ENCODE data around the gene PTPRN2. TPM values are rescaled to one million over a fixed set of nuclear protein-coding genes. Genes with fewer than 3 reads are reported as not detected.

PTPRN2 gene
- total RNA-seq, 4 donors from 2014 or later = 6.6 to 10.7 (median 8.2) TPM

DNA sequence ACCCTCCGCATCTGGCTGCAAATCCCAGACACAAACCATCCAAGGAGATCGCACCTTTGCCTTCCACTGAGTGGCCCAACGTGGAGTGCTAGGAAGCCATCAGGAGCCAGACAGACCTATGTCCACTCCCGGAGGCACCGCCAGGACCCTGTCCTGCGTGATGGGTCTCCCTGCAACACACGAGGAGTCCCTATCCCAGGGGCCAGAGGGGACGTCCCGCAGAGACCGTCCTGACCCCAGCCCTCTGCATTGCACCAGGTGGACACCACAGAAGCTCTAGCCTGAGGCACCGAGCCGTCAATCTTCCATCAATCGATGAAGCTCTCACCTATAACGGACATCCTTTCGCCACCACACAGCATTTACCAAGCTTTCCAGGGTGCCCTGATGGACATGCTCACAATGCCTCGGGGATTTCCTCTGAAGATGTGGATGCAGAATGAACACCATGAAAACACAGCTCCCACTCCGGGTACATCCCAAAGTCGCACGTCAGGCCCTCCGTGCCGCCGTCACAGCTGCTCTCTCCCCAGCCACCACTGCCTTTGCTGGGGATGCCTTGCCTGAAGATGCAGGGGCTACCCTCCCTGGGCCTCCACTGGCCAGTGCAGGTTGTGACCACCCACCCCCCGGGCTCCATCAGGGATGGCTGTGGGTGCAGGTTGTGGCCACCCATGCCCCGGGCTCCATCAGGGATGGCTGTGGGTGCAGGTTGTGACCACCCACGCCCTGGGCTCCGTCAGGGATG is 54.1 kb downstream of the PTPRN2 start:
- 81 to 90% methylated on average over 23 to 26 of the region's 26 CpGs for WGBS, 2 donors
- no peak for TF ChIP-seq EP300 (IDR thresholded peaks at IDR 0.05)
- no peak for TF ChIP-seq CTCF (IDR thresholded peaks at IDR 0.05)
- TF ChIP-seq POLR2A (IDR thresholded peaks at IDR 0.05) = no peak
- no peaks in the 10 kb centered on the region for H3K4me1 ChIP-seq
- no peaks in the 10 kb centered on the region for H3K27me3 ChIP-seq
- H3K36me3 ChIP-seq = no peaks in the 10 kb centered on the region
- no peak for DNase-seq (ENCODE audit: low spot score in 2 of 2)
- H3K9me3 ChIP-seq = no peaks in the 10 kb centered on the region
- H3K4me3 ChIP-seq = no peak overlapping the region
- no peak overlapping the region for H3K27ac ChIP-seq

DNA sequence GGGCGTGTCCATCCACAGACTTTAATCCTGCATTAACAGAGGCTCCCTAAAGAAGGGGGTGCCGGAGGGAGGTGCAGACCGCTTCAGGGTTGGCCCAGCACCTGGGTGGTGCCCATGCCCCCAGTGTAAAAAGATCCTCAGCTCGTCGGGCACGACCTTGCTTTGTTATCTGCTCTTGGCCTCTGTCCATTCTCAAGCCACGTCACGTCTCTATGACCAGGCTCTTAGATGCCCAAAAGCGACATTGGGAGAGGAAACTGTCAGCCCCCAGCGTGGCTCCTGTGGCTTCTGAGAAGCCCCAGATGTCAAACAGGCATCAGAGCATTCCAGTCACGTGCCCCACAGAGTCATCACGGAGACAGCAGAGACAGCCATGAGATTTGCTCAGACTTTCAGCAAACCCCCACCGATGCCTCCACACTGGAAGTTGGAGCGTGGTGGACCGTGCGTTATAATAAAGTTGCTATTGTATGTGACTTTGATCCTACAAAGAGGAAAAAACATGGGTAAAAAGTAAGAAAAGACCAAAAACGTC is 55.5 kb downstream of the PTPRN2 start:
- no peaks in the 10 kb centered on the region for H3K4me1 ChIP-seq
- no peak overlapping the region for H3K4me3 ChIP-seq
- H3K27me3 ChIP-seq = no peaks in the 10 kb centered on the region
- no peaks in the 10 kb centered on the region for H3K36me3 ChIP-seq
- DNase-seq (ENCODE audit: low spot score in 2 of 2) = no peak
- no peaks in the 10 kb centered on the region for H3K9me3 ChIP-seq
- no peak overlapping the region for H3K27ac ChIP-seq
- 67 to 71% methylated on average over 17 of the region's 17 CpGs for WGBS, 2 donors
- TF ChIP-seq EP300 (IDR thresholded peaks at IDR 0.05) (no peak), POLR2A (IDR thresholded peaks at IDR 0.05) (no peak), CTCF (IDR thresholded peaks at IDR 0.05) (no peak)

GRCh38 chr7:158531661-158532060 is 56.0 kb downstream of the PTPRN2 start:
- H3K4me1 ChIP-seq = no peaks in the 10 kb centered on the region
- H3K36me3 ChIP-seq = no peaks in the 10 kb centered on the region
- no peaks in the 10 kb centered on the region for H3K9me3 ChIP-seq
- WGBS, 2 donors = 80 to 83% methylated on average over 11 of the region's 11 CpGs
- DNase-seq (ENCODE audit: low spot score in 2 of 2) = no peak
- H3K27me3 ChIP-seq = no peaks in the 10 kb centered on the region
- no peak overlapping the region for H3K27ac ChIP-seq
- TF ChIP-seq EP300 (IDR thresholded peaks at IDR 0.05) (no peak), POLR2A (IDR thresholded peaks at IDR 0.05) (no peak), CTCF (IDR thresholded peaks at IDR 0.05) (no peak)
- H3K4me3 ChIP-seq = no peak overlapping the region

GRCh38 chr7:158530800-158531609 is 56.6 kb downstream of the PTPRN2 start:
- Histone ChIP-seq H3K27ac (no peak overlapping the region), H3K36me3 (no peaks in the 10 kb centered on the region), H3K27me3 (no peaks in the 10 kb centered on the region), H3K4me3 (no peak overlapping the region), H3K9me3 (no peaks in the 10 kb centered on the region), H3K4me1 (no peaks in the 10 kb centered on the region)
- DNase-seq (ENCODE audit: low spot score in 2 of 2) = no peak
- 69 to 75% methylated on average over 22 to 24 of the region's 24 CpGs for WGBS, 2 donors
- no peak for TF ChIP-seq EP300 (IDR thresholded peaks at IDR 0.05)
- TF ChIP-seq POLR2A (IDR thresholded peaks at IDR 0.05) = no peak
- TF ChIP-seq CTCF (IDR thresholded peaks at IDR 0.05) = no peak
